Coronary artery (tissue), 2 donors: ENCODE measurements around the gene LITAFD.

Experiments used
- DNase-seq: peaks from one replicate; pipeline ENCODE4 v3.0.0-alpha.2; 2017; ENCODE audit warnings: low spot score
- H3K27ac ChIP-seq, 2 donors: fragments of 200-600 bp; sonication (generic); one replicate each; pipeline ENCODE4 v1.5.1; 2016 to 2019
- H3K4me3 ChIP-seq: fragments of 200-600 bp; sonication (generic); 2 replicates; pipeline ENCODE4 v1.5.1; 2016; ENCODE audit warnings: mild to moderate bottlenecking, moderate library complexity
- CTCF ChIP-seq: fragments of 200-600 bp; sonication (generic); IDR thresholded peaks from one replicate; pipeline ENCODE4 v1.5.1; 2019; ENCODE audit warnings: antibody characterized with exemption

LITAFD gene

GRCh38 chr16:8877894-8878522 lies 4.1 kb upstream of the LITAFD start:
- no peak for DNase-seq
- TF ChIP-seq CTCF = no peak
- H3K4me3 ChIP-seq = no peak overlapping the region
- H3K27ac ChIP-seq = no peak overlapping the region

- TF ChIP-seq CTCF = no peak
- no peak for DNase-seq
- Histone ChIP-seq H3K4me3 (no peak overlapping the region), H3K27ac (no peak overlapping the region)
Measured at GRCh38 chr16:8878523-8878911, 3.6 kb upstream of the LITAFD start.

- no peak for DNase-seq
- TF ChIP-seq CTCF = no peak
- no peak overlapping the region for H3K4me3 ChIP-seq
- H3K27ac ChIP-seq = no peak overlapping the region
Measured at GRCh38 chr16:8880839-8881510, 1.2 kb upstream of the LITAFD start.

GRCh38 chr16:8882725-8883377 lies 700 bp downstream of the LITAFD start:
- no peak for TF ChIP-seq CTCF
- Histone ChIP-seq H3K4me3 (no peak overlapping the region), H3K27ac (no peak overlapping the region)
- DNase-seq = no peak

GRCh38 chr16:8885674-8886592 lies 3.8 kb downstream of the LITAFD start:
- no peak for TF ChIP-seq CTCF
- no peak overlapping the region for H3K27ac ChIP-seq
- DNase-seq = no peak
- no peak overlapping the region for H3K4me3 ChIP-seq

GRCh38 chr16:8886593-8887430 lies 4.7 kb downstream of the LITAFD start:
- no peak for DNase-seq
- no peak for TF ChIP-seq CTCF
- Histone ChIP-seq H3K4me3 (no peak overlapping the region), H3K27ac (no peak overlapping the region)
